Activated T-cell treated with anti-CD3 and anti-CD28 coated beads, Interleukin-2, amount 50 U/mL, for 24 hours (primary cell): Measurements from ENCODE around the gene VWA5B2.

Source experiments
- DNase-seq: peaks from one replicate; pipeline ENCODE4 v3.0.0-alpha.2; 2020
- H3K27ac Mint-ChIP-seq: 2 replicates; pipeline ENCODE4 v1.8.0; 2020; ENCODE audit warnings: mild to moderate bottlenecking, mixed read lengths
- H3K27me3 Mint-ChIP-seq: 2 replicates; pipeline ENCODE4 v1.8.0; 2020; ENCODE audit warnings: mixed read lengths
- H3K36me3 Mint-ChIP-seq: 2 replicates; pipeline ENCODE4 v1.8.0; 2020; ENCODE audit warnings: low read depth, mixed read lengths
- H3K4me1 Mint-ChIP-seq: 2 replicates; pipeline ENCODE4 v1.8.0; 2020; ENCODE audit warnings: low read depth, mixed read lengths
- H3K4me3 Mint-ChIP-seq: 2 replicates; pipeline ENCODE4 v1.8.0; 2020; ENCODE audit warnings: mild to moderate bottlenecking, moderate library complexity, mixed read lengths
- H3K9me3 Mint-ChIP-seq: 2 replicates; pipeline ENCODE4 v1.8.0; 2020; ENCODE audit warnings: mixed read lengths

VWA5B2 gene

GRCh38 chr3:184241447-184242296 lies 12.3 kb downstream of the VWA5B2 start:
- DNase-seq: no peak
- H3K27ac Mint-ChIP-seq: no peak overlapping the region
- peaks cover 48% of the 10 kb centered on the region for H3K36me3 Mint-ChIP-seq
- no peak overlapping the region for H3K4me3 Mint-ChIP-seq
- peaks cover 10% of the 10 kb centered on the region for H3K4me1 Mint-ChIP-seq
- H3K9me3 Mint-ChIP-seq: no peaks in the 10 kb centered on the region
- H3K27me3 Mint-ChIP-seq: no peaks in the 10 kb centered on the region

GRCh38 chr3:184242297-184242685 lies 12.9 kb downstream of the VWA5B2 start:
- Mint-ChIP-seq H3K4me1 (peaks cover 11% of the 10 kb centered on the region), H3K9me3 (no peaks in the 10 kb centered on the region), H3K4me3 (no peak overlapping the region), H3K27ac (no peak overlapping the region), H3K36me3 (peaks cover 48% of the 10 kb centered on the region), H3K27me3 (no peaks in the 10 kb centered on the region)
- DNase-seq: no peak

GRCh38 chr3:184248454-184249411 lies 19.3 kb downstream of the VWA5B2 start, which contains the start of gene ALG3:
TSS of gene ALG3 (minus strand) at chr3:184248962. CDS start at chr3:184248940, 22 bp downstream.
- Mint-ChIP-seq H3K27me3 (no peaks in the 10 kb centered on the region), H3K4me1 (peaks cover 22% of the 10 kb centered on the region), H3K9me3 (no peaks in the 10 kb centered on the region), H3K27ac (peak within 1 kb of the TSS; percentile 99), H3K36me3 (peaks cover 52% of the 10 kb centered on the region), H3K4me3 (peak within 1 kb of the TSS; percentile 85)
- peak; percentile 94 for DNase-seq

GRCh38 chr3:184249412-184250166 lies 20.2 kb downstream of the VWA5B2 start, which contains the start of gene EEF1AKMT4:
TSS of gene EEF1AKMT4 (plus strand) at chr3:184249672. CDS start at chr3:184249695, 23 bp downstream.
- Mint-ChIP-seq H3K4me1 (peaks cover 22% of the 10 kb centered on the region), H3K27me3 (no peaks in the 10 kb centered on the region), H3K36me3 (peaks cover 44% of the 10 kb centered on the region), H3K9me3 (no peaks in the 10 kb centered on the region), H3K4me3 (peak within 1 kb of the TSS; percentile 85), H3K27ac (peak within 1 kb of the TSS; percentile 99)
- peak; percentile 95 for DNase-seq

- Mint-ChIP-seq H3K9me3 (no peaks in the 10 kb centered on the region), H3K4me3 (peak overlapping the region; percentile 85)
- DNase-seq: peak; percentile 91
Measured at GRCh38 chr3:184250167-184250828, 20.9 kb downstream of the VWA5B2 start.

GRCh38 chr3:184255291-184256039 lies 26.1 kb downstream of the VWA5B2 start:
- Mint-ChIP-seq H3K4me3 (no peak overlapping the region), H3K4me1 (peaks cover 19% of the 10 kb centered on the region), H3K36me3 (peaks cover 14% of the 10 kb centered on the region), H3K9me3 (peaks cover 2% of the 10 kb centered on the region), H3K27me3 (peaks cover 13% of the 10 kb centered on the region), H3K27ac (peak overlapping the region; percentile 75)
- peak; percentile 33 for DNase-seq

More at GRCh38 chr3:184250167-184250828, 20.9 kb downstream of the VWA5B2 start:
- peaks cover 36% of the 10 kb centered on the region for H3K36me3 Mint-ChIP-seq
- peaks cover 26% of the 10 kb centered on the region for H3K4me1 Mint-ChIP-seq
- H3K27ac Mint-ChIP-seq: peak overlapping the region; percentile 99
- no peaks in the 10 kb centered on the region for H3K27me3 Mint-ChIP-seq

- peaks cover 14% of the 10 kb centered on the region for H3K36me3 Mint-ChIP-seq
- peaks cover 29% of the 10 kb centered on the region for H3K4me1 Mint-ChIP-seq
- H3K4me3 Mint-ChIP-seq: no peak overlapping the region
- peaks cover 25% of the 10 kb centered on the region for H3K27me3 Mint-ChIP-seq
- peaks cover 2% of the 10 kb centered on the region for H3K9me3 Mint-ChIP-seq
- DNase-seq: no peak
- no peak overlapping the region for H3K27ac Mint-ChIP-seq
Measured at GRCh38 chr3:184257083-184257915, 27.9 kb downstream of the VWA5B2 start.

- peaks cover 34% of the 10 kb centered on the region for H3K27me3 Mint-ChIP-seq
Measured at GRCh38 chr3:184258926-184259325, 29.5 kb downstream of the VWA5B2 start.

GRCh38 chr3:184259396-184259877 lies 30.1 kb downstream of the VWA5B2 start:
- Mint-ChIP-seq H3K27me3 (peaks cover 39% of the 10 kb centered on the region), H3K9me3 (peaks cover 2% of the 10 kb centered on the region), H3K4me3 (peak overlapping the region; percentile 13), H3K27ac (no peak overlapping the region), H3K36me3 (peaks cover 12% of the 10 kb centered on the region), H3K4me1 (peaks cover 37% of the 10 kb centered on the region)
- DNase-seq: no peak

More at GRCh38 chr3:184258926-184259325, 29.5 kb downstream of the VWA5B2 start:
- H3K4me1 Mint-ChIP-seq: peaks cover 37% of the 10 kb centered on the region
- H3K27ac Mint-ChIP-seq: no peak overlapping the region
- peaks cover 2% of the 10 kb centered on the region for H3K9me3 Mint-ChIP-seq
- peaks cover 12% of the 10 kb centered on the region for H3K36me3 Mint-ChIP-seq
- no peak overlapping the region for H3K4me3 Mint-ChIP-seq
- DNase-seq: no peak

GRCh38 chr3:184259878-184260723 lies 30.7 kb downstream of the VWA5B2 start:
- Mint-ChIP-seq H3K27me3 (peaks cover 45% of the 10 kb centered on the region), H3K4me1 (peaks cover 33% of the 10 kb centered on the region), H3K9me3 (peaks cover 2% of the 10 kb centered on the region), H3K36me3 (peaks cover 12% of the 10 kb centered on the region), H3K27ac (peak overlapping the region; percentile 76), H3K4me3 (peak overlapping the region; percentile 67)
- DNase-seq: peak; percentile 59

GRCh38 chr3:184260724-184261269 lies 31.4 kb downstream of the VWA5B2 start:
- Mint-ChIP-seq H3K4me3 (peak overlapping the region; percentile 67), H3K36me3 (peaks cover 12% of the 10 kb centered on the region), H3K27ac (peak overlapping the region; percentile 76), H3K27me3 (peaks cover 48% of the 10 kb centered on the region), H3K9me3 (no peaks in the 10 kb centered on the region), H3K4me1 (peaks cover 26% of the 10 kb centered on the region)
- DNase-seq: no peak
